GM23248 (cell line): ENCODE data around the gene KIF6. TPM values are rescaled to one million over a fixed set of nuclear protein-coding genes. Genes with fewer than 3 reads are reported as not detected.

Experiments
- DNase-seq: peaks from one replicate; pipeline ENCODE4 v3.0.0-alpha.2; 2015
- H2AFZ ChIP-seq: fragments of 200-600 bp; sonication (generic); 2 replicates; pipeline ENCODE4 v1.6.1; 2016; ENCODE audit warnings: antibody characterized with exemption
- H3F3A ChIP-seq: fragments of 200-600 bp; sonication (generic); 2 replicates; pipeline ENCODE4 v1.6.1; 2016; ENCODE audit warnings: mild to moderate bottlenecking, antibody characterized with exemption, mixed run types; ENCODE audit not compliant: insufficient read depth
- H3K27ac ChIP-seq: fragments of 200-600 bp; sonication (generic); 2 replicates; pipeline ENCODE4 v1.5.1; 2016; ENCODE audit warnings: mild to moderate bottlenecking
- H3K27me3 ChIP-seq: fragments of 200-600 bp; sonication (generic); replicated peaks from 2 replicates; pipeline ENCODE4 v1.6.1; 2016; ENCODE audit warnings: mild to moderate bottlenecking; ENCODE audit not compliant: insufficient read depth
- H3K36me3 ChIP-seq: fragments of 200-600 bp; sonication (generic); 2 replicates; pipeline ENCODE4 v1.6.1; 2016; ENCODE audit warnings: low read depth, mild to moderate bottlenecking
- H3K4me1 ChIP-seq: fragments of 200-600 bp; sonication (generic); 2 replicates; pipeline ENCODE4 v1.6.1; 2016; ENCODE audit warnings: mild to moderate bottlenecking; ENCODE audit not compliant: insufficient read depth
- H3K4me2 ChIP-seq: fragments of 200-600 bp; sonication (generic); one replicate; pipeline ENCODE4 v1.6.1; 2016; ENCODE audit warnings: mild to moderate bottlenecking; ENCODE audit not compliant: unreplicated experiment
- H3K4me3 ChIP-seq: fragments of 200-600 bp; sonication (generic); 2 replicates; pipeline ENCODE4 v1.5.1; 2016; ENCODE audit warnings: mild to moderate bottlenecking
- H3K79me2 ChIP-seq: fragments of 200-600 bp; sonication (generic); 2 replicates; pipeline ENCODE4 v1.6.1; 2016; ENCODE audit warnings: mild to moderate bottlenecking; ENCODE audit not compliant: insufficient read depth
- H3K9ac ChIP-seq: fragments of 200-600 bp; sonication (generic); 2 replicates; pipeline ENCODE4 v1.6.1; 2016; ENCODE audit warnings: mild to moderate bottlenecking
- H3K9me2 ChIP-seq: fragments of 200-600 bp; sonication (generic); 2 replicates; pipeline ENCODE4 v1.6.1; 2016; ENCODE audit warnings: mixed run types, mild to moderate bottlenecking, moderate library complexity; ENCODE audit not compliant: insufficient read depth
- H3K9me3 ChIP-seq: fragments of 200-600 bp; sonication (generic); one replicate; pipeline ENCODE4 v1.6.1; 2017; ENCODE audit warnings: low read depth
- H4K20me1 ChIP-seq: fragments of 200-600 bp; sonication (generic); 2 replicates; pipeline ENCODE4 v1.6.0; 2016; ENCODE audit not compliant: insufficient read depth
- EZH2 ChIP-seq: fragments of 200-600 bp; sonication (generic); IDR thresholded peaks from 2 replicates; pipeline ENCODE4 v1.6.1; 2018; ENCODE audit warnings: antibody characterized with exemption, mild to moderate bottlenecking; ENCODE audit not compliant: insufficient read depth, poor library complexity, severe bottlenecking
- EZH2phosphoT487 ChIP-seq: fragments of 200-600 bp; sonication (generic); IDR thresholded peaks from 2 replicates; pipeline ENCODE4 v1.6.1; 2018; ENCODE audit warnings: antibody characterized with exemption, moderate library complexity, mild to moderate bottlenecking, low read depth; ENCODE audit not compliant: insufficient read depth
- WGBS, 2 experiments: methylation state at CpG; one replicate each; pipeline ENCODE4 v1.1.6; 2015 to 2017; ENCODE audit warnings: low lambda C conversion rate in 2 of 2, low coverage in 1 of 2; ENCODE audit errors: missing lambda C conversion rate in 2 of 2; 5-methylcytosine and 5-hydroxymethylcytosine counted together
- in situ Hi-C: fragments of 300-500 bp; cut with MboI; formaldehyde crosslinking; loops from 2 replicates; pipeline ENCODE4 v1.15.0; 2020
- polyA plus RNA-seq: library from polyadenylated mRNA; unstranded; fragments of >200 nt; fragmentation: Nextera tagmentation; extraction: Ambion mirVana; gene quantifications from 2 replicates; pipeline ENCODE4 v1.2.1, GENCODE V29; 2016
- total RNA-seq: library from RNA; depleted of rRNA; stranded (reverse); fragments of >200 nt; shearing (Covaris generic); gene quantifications from 2 replicates; pipeline ENCODE4 v1.2.3, GENCODE V29; 2014; rRNA removed

KIF6 gene
- total RNA-seq: 0.22 and 0.51 TPM in 2 replicates
- 0.87 and 0.91 TPM in 2 replicates for polyA plus RNA-seq

GRCh38 chr6:39724787-39725631 is at the start of gene KIF6:
Gene KIF6 (minus strand): TSS chr6:39725408. CDS start chr6:39725310, 98 bp downstream.
- Histone ChIP-seq H3K9me2 (no peaks in the 10 kb centered on the region), H3K79me2 (no peaks in the 10 kb centered on the region), H3K27me3 (no peaks in the 10 kb centered on the region), H3K27ac (no peak within 1 kb of the TSS), H3K9ac (peak within 1 kb of the TSS; percentile 74), H2AFZ (peak within 1 kb of the TSS; percentile 98), H3F3A (peaks cover 11% of the 10 kb centered on the region; the same call in 1 of the 2 replicates), H3K4me3 (peak within 1 kb of the TSS; percentile 88), H4K20me1 (no peaks in the 10 kb centered on the region), H3K4me2 (peak within 1 kb of the TSS; percentile 83), H3K9me3 (no peaks in the 10 kb centered on the region), H3K4me1 (0 out of 2 replicates have a peak, but pooled peaks cover 4% of the 10 kb centered on the region), H3K36me3 (no peaks in the 10 kb centered on the region)
- peak; percentile 97 for DNase-seq
- 9 to 14% methylated on average over 33 to 55 of the region's 58 CpGs for WGBS, 2 experiments
- in situ Hi-C loops: no loop called here
- no peak for TF ChIP-seq EZH2
- TF ChIP-seq EZH2phosphoT487: no peak

GRCh38 chr6:39773782-39774181 is 48.6 kb upstream of the KIF6 start:
- TF ChIP-seq EZH2phosphoT487 (no peak), EZH2 (no peak)
- 33 to 40% methylated on average over 2 of the region's 2 CpGs for WGBS, 2 experiments
- DNase-seq: no peak

GRCh38 chr6:39772559-39773273 is 47.5 kb upstream of the KIF6 start:
- Histone ChIP-seq H2AFZ (no peak overlapping the region), H3K4me1 (peaks cover 11% of the 10 kb centered on the region; the same call in 1 of the 2 replicates)
- DNase-seq: peak; percentile 84

More at GRCh38 chr6:39773782-39774181, 48.6 kb upstream of the KIF6 start:
- no peak overlapping the region for H3K4me2 ChIP-seq
- H3K36me3 ChIP-seq: no peaks in the 10 kb centered on the region
- H3K9me3 ChIP-seq: no peaks in the 10 kb centered on the region
- H3K27ac ChIP-seq: no peak overlapping the region
- no peak overlapping the region for H2AFZ ChIP-seq
- no peaks in the 10 kb centered on the region for H4K20me1 ChIP-seq
- in situ Hi-C loops: no loop called here
- H3K79me2 ChIP-seq: no peaks in the 10 kb centered on the region
- H3F3A ChIP-seq: peaks cover 22% of the 10 kb centered on the region
- no peaks in the 10 kb centered on the region for H3K9me2 ChIP-seq
- H3K4me1 ChIP-seq: peaks cover 11% of the 10 kb centered on the region; the same call in 1 of the 2 replicates
- H3K9ac ChIP-seq: no peak overlapping the region
- H3K27me3 ChIP-seq: peaks cover 16% of the 10 kb centered on the region
- H3K4me3 ChIP-seq: no peak overlapping the region

GRCh38 chr6:39770446-39770845 is 45.2 kb upstream of the KIF6 start:
- H3K9me2 ChIP-seq: no peaks in the 10 kb centered on the region
- no peaks in the 10 kb centered on the region for H4K20me1 ChIP-seq
- H3F3A ChIP-seq: peaks cover 22% of the 10 kb centered on the region
- TF ChIP-seq EZH2 (no peak), EZH2phosphoT487 (no peak)
- no peak for DNase-seq
- no peaks in the 10 kb centered on the region for H3K36me3 ChIP-seq
- WGBS, 2 experiments: 84% methylated on average over 4 of the region's 4 CpGs
- H3K9me3 ChIP-seq: no peaks in the 10 kb centered on the region
- peaks cover 11% of the 10 kb centered on the region for H3K27me3 ChIP-seq
- no peak overlapping the region for H2AFZ ChIP-seq
- H3K27ac ChIP-seq: no peak overlapping the region
- H3K79me2 ChIP-seq: no peaks in the 10 kb centered on the region
- H3K4me2 ChIP-seq: no peak overlapping the region
- H3K4me3 ChIP-seq: no peak overlapping the region
- no peak overlapping the region for H3K9ac ChIP-seq
- H3K4me1 ChIP-seq: peaks cover 11% of the 10 kb centered on the region; the same call in 1 of the 2 replicates
- in situ Hi-C loops: no loop called here

More at GRCh38 chr6:39772559-39773273, 47.5 kb upstream of the KIF6 start:
- Histone ChIP-seq H3K9me3 (no peaks in the 10 kb centered on the region), H4K20me1 (no peaks in the 10 kb centered on the region), H3K27me3 (peaks cover 16% of the 10 kb centered on the region), H3K9ac (no peak overlapping the region), H3K36me3 (no peaks in the 10 kb centered on the region), H3K27ac (peak overlapping the region; percentile 46), H3K79me2 (no peaks in the 10 kb centered on the region), H3F3A (peaks cover 22% of the 10 kb centered on the region), H3K9me2 (no peaks in the 10 kb centered on the region), H3K4me2 (peak overlapping the region; percentile 35), H3K4me3 (no peak overlapping the region)
- in situ Hi-C loops: no loop called here
- TF ChIP-seq EZH2phosphoT487: no peak
- TF ChIP-seq EZH2: no peak
- WGBS, 2 experiments: 8 to 12% methylated on average over 6 of the region's 6 CpGs
